Keratinocyte (primary cell): Measurements from ENCODE around the gene PAQR6. TPM values are rescaled to one million over a fixed set of nuclear protein-coding genes. Genes with fewer than 3 reads are reported as not detected.

Experiments
- DNase-seq: peaks from one replicate; pipeline ENCODE4 v3.0.0-alpha.2; 2011; ENCODE audit warnings: low read depth, missing footprints, low spot score
- FAIRE-seq: peaks from 2 replicates; lab custom pipeline; 2011; peaks lifted over from hg19 to GRCh38; lab: Jason Lieb, UNC
- H2AFZ ChIP-seq: 2 replicates; pipeline ENCODE4 v1.6.0; 2012; ENCODE audit warnings: low read length, control low read depth, inconsistent platforms; ENCODE audit not compliant: control insufficient read depth
- H3K27ac ChIP-seq: 2 replicates; pipeline ENCODE4 v1.5.1; 2011; ENCODE audit warnings: low read length; ENCODE audit not compliant: control insufficient read depth, insufficient read depth
- H3K27me3 ChIP-seq: 3 replicates; pipeline ENCODE4 v1.6.0; 2011; ENCODE audit warnings: low read length; ENCODE audit not compliant: control insufficient read depth, insufficient read depth; ENCODE audit errors: extremely low read depth
- H3K36me3 ChIP-seq, 2 experiments: 2 replicates in 1 of 2; 3 replicates in 1 of 2; pipeline ENCODE4 v1.5.1; 2011; ENCODE audit warnings: low read length in 2 of 2, mild to moderate bottlenecking in 1 of 2; ENCODE audit not compliant: control insufficient read depth in 2 of 2, insufficient read depth in 2 of 2; ENCODE audit errors: extremely low read depth in 1 of 2
- H3K4me1 ChIP-seq: 3 replicates; pipeline ENCODE4 v1.5.1; 2011; ENCODE audit warnings: low read length; ENCODE audit not compliant: control insufficient read depth, insufficient read depth; ENCODE audit errors: extremely low read depth
- H3K4me2 ChIP-seq: 3 replicates; pipeline ENCODE4 v1.6.0; 2011; ENCODE audit warnings: low read depth, low read length; ENCODE audit not compliant: control insufficient read depth, insufficient read depth; ENCODE audit errors: extremely low read depth
- H3K4me3 ChIP-seq, 3 experiments: fragments of 200-600 bp in 1 of 3; sonication (generic) in 1 of 3; 2 replicates in 2 of 3; 3 replicates in 1 of 3; pipeline ENCODE4 v1.5.1; 2011 to 2016; ENCODE audit warnings: low read length in 3 of 3, mild to moderate bottlenecking in 3 of 3, control low read depth in 2 of 3, inconsistent platforms in 1 of 3, low read depth in 1 of 3, mixed read lengths in 1 of 3, mixed run types in 1 of 3, moderate library complexity in 1 of 3; ENCODE audit not compliant: control insufficient read depth in 2 of 3, insufficient read depth in 2 of 3; ENCODE audit errors: extremely low read depth in 1 of 3
- H3K79me2 ChIP-seq: 2 replicates; pipeline ENCODE4 v1.6.0; 2012; ENCODE audit warnings: low read length; ENCODE audit not compliant: control insufficient read depth, insufficient read depth
- H3K9ac ChIP-seq: 3 replicates; pipeline ENCODE4 v1.6.0; 2011; ENCODE audit warnings: low read length; ENCODE audit not compliant: control insufficient read depth, insufficient read depth; ENCODE audit errors: extremely low read depth
- H3K9me1 ChIP-seq: 3 replicates; pipeline ENCODE4 v1.6.0; 2011; ENCODE audit warnings: low read length; ENCODE audit not compliant: control insufficient read depth, insufficient read depth; ENCODE audit errors: extremely low read depth
- H3K9me3 ChIP-seq: 2 replicates; pipeline ENCODE4 v1.5.1; 2012; ENCODE audit warnings: low read depth, low read length; ENCODE audit not compliant: control insufficient read depth
- H4K20me1 ChIP-seq: 3 replicates; pipeline ENCODE4 v1.6.0; 2011; ENCODE audit warnings: low read length; ENCODE audit not compliant: control insufficient read depth, insufficient read depth; ENCODE audit errors: extremely low read depth
- EZH2 ChIP-seq: IDR thresholded peaks from one replicate; pipeline ENCODE4 v1.6.1; 2012; ENCODE audit warnings: inconsistent platforms, mild to moderate bottlenecking, low read length, moderate library complexity
- dilution Hi-C: fragments of 300-500 bp; cut with MboI; formaldehyde crosslinking; loops from one replicate; pipeline ENCODE4 v1.7.0; 2020; ENCODE audit warnings: low sequenced_read_pairs; ENCODE audit not compliant: extremely low pct_ligation_motif_present
- polyA plus RNA-seq, 5 experiments: library from polyadenylated mRNA; depleted of rRNA in 3 of 5; stranded (reverse) in 3 of 5; stranded (forward) in 1 of 5; unstranded in 1 of 5; fragments of >200 nt; gene quantifications; 1 replicate in 1 of 5; 2 replicates in 3 of 5; 3 replicates in 1 of 5; pipeline versions ENCODE4 v1.2.1 to v1.2.3, GENCODE V29; 2011 to 2012; ENCODE audit warnings: missing spikeins in 2 of 5, low read depth in 1 of 5, low replicate concordance in 1 of 5
- TF ChIP-seq, protein P1 (sequence below), 3 experiments: IDR thresholded peaks in 1 of 3; conservative IDR thresholded peaks in 1 of 3; optimal IDR thresholded peaks in 1 of 3; 2 replicates in 2 of 3; 3 replicates in 1 of 3; pipeline versions ENCODE3 to v1.5.1; 2011; ENCODE audit warnings: low read length in 3 of 3, mild to moderate bottlenecking in 3 of 3, moderate library complexity in 2 of 3, control low read depth in 1 of 3, inconsistent platforms in 1 of 3; ENCODE audit not compliant: insufficient read depth in 2 of 3; ENCODE audit errors: extremely low read depth in 1 of 3

Gene PAQR6
- polyA plus RNA-seq, 1 donor (not counting 4 experiments of a cell fraction or from before 2014, with no cell fraction given): 1.00 TPM

DNA sequence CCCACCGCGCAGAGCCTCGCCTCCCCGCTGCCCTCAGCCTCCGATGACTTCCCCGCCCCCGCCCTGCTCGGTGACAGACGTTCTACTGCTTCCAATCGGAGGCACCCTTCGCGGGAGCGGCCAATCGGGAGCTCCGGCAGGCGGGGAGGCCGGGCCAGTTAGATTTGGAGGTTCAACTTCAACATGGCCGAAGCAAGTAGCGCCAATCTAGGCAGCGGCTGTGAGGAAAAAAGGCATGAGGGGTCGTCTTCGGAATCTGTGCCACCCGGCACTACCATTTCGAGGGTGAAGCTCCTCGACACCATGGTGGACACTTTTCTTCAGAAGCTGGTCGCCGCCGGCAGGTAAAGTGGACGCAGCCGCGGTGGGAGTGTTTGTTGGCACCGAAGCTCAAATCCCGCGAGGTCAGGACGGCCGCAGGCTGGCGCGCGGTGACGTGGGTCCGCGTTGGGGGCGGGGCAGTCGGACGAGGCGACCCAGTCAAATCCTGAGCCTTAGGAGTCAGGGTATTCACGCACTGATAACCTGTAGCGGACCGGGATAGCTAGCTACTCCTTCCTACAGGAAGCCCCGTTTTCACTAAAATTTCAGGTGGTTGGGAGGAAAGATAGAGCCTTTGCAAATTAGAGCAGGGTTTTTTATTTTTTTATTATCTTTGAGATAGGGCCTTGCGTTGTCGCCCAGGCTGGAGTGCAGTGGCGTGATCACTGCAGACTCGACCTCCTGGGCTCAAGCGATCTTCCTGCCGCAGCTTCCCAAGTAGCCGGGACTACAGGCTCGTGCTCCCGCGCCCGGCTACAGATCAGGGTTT is 34.8 kb downstream of the PAQR6 start, which contains the start of gene PMF1:
PMF1 (plus strand) TSS at position 175 of the 811 bp plus-strand sequence; CDS start at position 184, 9 bp downstream.
- H3K27ac ChIP-seq: peak within 1 kb of the TSS; percentile 97
- FAIRE-seq (no peak), DNase-seq (no peak)
- no peak for TF ChIP-seq EZH2
- TF ChIP-seq, protein P1, sequence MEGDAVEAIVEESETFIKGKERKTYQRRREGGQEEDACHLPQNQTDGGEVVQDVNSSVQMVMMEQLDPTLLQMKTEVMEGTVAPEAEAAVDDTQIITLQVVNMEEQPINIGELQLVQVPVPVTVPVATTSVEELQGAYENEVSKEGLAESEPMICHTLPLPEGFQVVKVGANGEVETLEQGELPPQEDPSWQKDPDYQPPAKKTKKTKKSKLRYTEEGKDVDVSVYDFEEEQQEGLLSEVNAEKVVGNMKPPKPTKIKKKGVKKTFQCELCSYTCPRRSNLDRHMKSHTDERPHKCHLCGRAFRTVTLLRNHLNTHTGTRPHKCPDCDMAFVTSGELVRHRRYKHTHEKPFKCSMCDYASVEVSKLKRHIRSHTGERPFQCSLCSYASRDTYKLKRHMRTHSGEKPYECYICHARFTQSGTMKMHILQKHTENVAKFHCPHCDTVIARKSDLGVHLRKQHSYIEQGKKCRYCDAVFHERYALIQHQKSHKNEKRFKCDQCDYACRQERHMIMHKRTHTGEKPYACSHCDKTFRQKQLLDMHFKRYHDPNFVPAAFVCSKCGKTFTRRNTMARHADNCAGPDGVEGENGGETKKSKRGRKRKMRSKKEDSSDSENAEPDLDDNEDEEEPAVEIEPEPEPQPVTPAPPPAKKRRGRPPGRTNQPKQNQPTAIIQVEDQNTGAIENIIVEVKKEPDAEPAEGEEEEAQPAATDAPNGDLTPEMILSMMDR (optimal IDR thresholded peaks at IDR 0.05 in 1 of 3, IDR thresholded peaks at IDR 0.05 in 1 of 3, conservative IDR thresholded peaks at IDR 0.05 in 1 of 3; ENCODE audit: extremely low read depth in 1 of 3, insufficient read depth in 2 of 3, low read length in 3 of 3): no peak
- H3K79me2 ChIP-seq: peaks cover 6% of the 10 kb centered on the region
- no peaks in the 10 kb centered on the region for H3K9me1 ChIP-seq
- H3K27me3 ChIP-seq: no peaks in the 10 kb centered on the region
- peak within 1 kb of the TSS; percentile 97 for H3K9ac ChIP-seq
- dilution Hi-C loops: no loop called here
- H3K4me2 ChIP-seq: peak within 1 kb of the TSS; percentile 96
- H2AFZ ChIP-seq: peak within 1 kb of the TSS; percentile 96
- peaks cover 9 to 14% of the 10 kb centered on the region in 2 experiments for H3K36me3 ChIP-seq
- peaks cover 25% of the 10 kb centered on the region for H3K4me1 ChIP-seq
- H4K20me1 ChIP-seq: no peaks in the 10 kb centered on the region
- peak within 1 kb of the TSS; percentile 49 to 90 (median 87) for H3K4me3 ChIP-seq
- no peaks in the 10 kb centered on the region for H3K9me3 ChIP-seq

DNA sequence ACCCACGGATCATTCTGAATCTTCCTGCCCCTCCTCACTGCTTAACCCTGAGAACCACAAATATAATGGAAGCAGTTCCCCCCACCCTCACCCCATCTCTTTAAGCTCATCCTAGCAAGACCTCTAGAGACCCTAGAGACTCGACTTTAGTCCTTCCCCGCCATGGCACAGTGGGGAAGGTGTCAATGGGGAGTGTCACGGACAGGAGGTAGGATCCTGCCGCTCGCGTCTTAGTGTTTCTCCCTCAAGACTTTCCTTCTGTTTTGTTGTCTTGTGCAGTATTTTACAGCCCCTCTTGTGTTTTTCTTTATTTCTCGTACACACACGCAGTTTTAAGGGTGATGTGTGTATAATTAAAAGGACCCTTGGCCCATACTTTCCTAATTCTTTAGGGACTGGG is 35.7 kb downstream of the PAQR6 start:
- Histone ChIP-seq H3K36me3 (peaks cover 11 to 21% of the 10 kb centered on the region in 2 experiments), H3K79me2 (peaks cover 6% of the 10 kb centered on the region), H3K27me3 (no peaks in the 10 kb centered on the region), H3K4me3 (peak overlapping the region in 2 of 3 experiments; percentile 87 to 90), H3K9ac (peak overlapping the region; percentile 97), H3K4me2 (peak overlapping the region; percentile 96), H3K27ac (peak overlapping the region; percentile 97), H3K4me1 (peaks cover 16% of the 10 kb centered on the region), H4K20me1 (no peaks in the 10 kb centered on the region), H3K9me1 (no peaks in the 10 kb centered on the region), H3K9me3 (no peaks in the 10 kb centered on the region), H2AFZ (no peak overlapping the region)
- DNase-seq (no peak), FAIRE-seq (no peak)
- dilution Hi-C loops: no loop called here
- no peak for TF ChIP-seq EZH2
- TF ChIP-seq, protein P1 (optimal IDR thresholded peaks at IDR 0.05 in 1 of 3, IDR thresholded peaks at IDR 0.05 in 1 of 3, conservative IDR thresholded peaks at IDR 0.05 in 1 of 3; ENCODE audit: extremely low read depth in 1 of 3, insufficient read depth in 2 of 3, low read length in 3 of 3): no peak
